22Rv1 (cell line): ENCODE data around the gene EVL.

Experiments used
- CTCF ChIP-seq: fragments of 450-650 bp; IDR thresholded peaks from 2 replicates; pipeline ENCODE4 v1.5.1; 2017; ENCODE audit warnings: mild to moderate bottlenecking
- ZFX ChIP-seq: fragments of 450-650 bp; IDR thresholded peaks from 2 replicates; pipeline ENCODE4 v1.6.1; 2017; ENCODE audit warnings: antibody characterized with exemption, borderline replicate concordance

GRCh38 chr14:100060760-100061159 lies 4.5 kb upstream of the EVL start:
- no peak for TF ChIP-seq CTCF
- TF ChIP-seq ZFX: no peak
